Activated CD4-positive, alpha-beta T cell treated with anti-CD3 and anti-CD28 coated beads for 4 hours (primary cell): ENCODE data around the gene CRTAP.
"Not testable (repeated sequence)": the region's sequence is repeated elsewhere in the genome, so short reads cannot be mapped to it uniquely, and the experiment has no call there.

Experiments used
- DNase-seq, 2 donors: peaks; one replicate each; pipeline ENCODE4 v3.0.0-alpha.2; 2020

CRTAP gene

GRCh38 chr3:33181641-33182040 lies 67.8 kb downstream of the CRTAP start:
- not testable (repeated sequence) for DNase-seq

DNA sequence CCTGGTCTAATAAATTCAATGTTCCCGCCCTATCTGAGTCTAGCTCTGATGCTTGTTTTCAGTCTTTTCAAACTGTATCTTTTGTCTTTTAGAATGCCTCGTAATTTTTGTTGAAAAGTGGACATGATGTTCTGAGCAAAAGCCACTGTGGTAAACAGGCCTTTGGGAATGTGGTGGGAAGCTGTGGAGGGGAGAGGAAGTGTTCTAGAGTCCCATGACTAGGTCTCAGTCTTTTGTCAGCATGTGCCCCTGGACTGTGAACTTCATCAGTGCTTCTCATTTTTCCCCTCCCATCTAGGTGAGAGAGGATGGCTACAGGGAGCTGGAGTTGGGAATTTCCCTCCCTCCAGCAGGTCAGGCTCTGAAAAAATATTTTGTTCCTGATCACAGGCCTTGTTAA lies 71.0 kb downstream of the CRTAP start:
- DNase-seq, result no peak

GRCh38 chr3:33186524-33187367 lies 72.9 kb downstream of the CRTAP start:
- DNase-seq, result no peak

- DNase-seq, result no peak
Observed at GRCh38 chr3:33187368-33187634, 73.5 kb downstream of the CRTAP start.

DNA sequence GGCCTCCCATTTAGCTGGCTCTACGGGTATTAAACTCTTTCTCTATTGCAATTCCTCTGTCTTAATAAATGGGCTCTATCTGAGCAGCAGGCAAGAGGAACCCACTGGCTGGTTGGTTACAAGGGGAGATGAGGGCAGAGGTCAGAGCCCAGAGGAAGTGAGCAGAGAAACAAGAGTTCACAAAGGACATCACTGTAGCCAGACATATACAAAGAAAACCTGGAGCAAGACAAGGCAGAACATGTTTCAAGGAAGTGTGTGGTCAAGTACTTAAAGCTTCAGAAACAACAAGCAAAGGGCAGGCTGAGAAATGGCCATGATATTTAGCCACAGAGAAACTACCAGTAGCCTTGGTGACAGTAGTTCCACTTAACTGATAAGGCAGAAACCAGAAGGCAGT lies 80.5 kb downstream of the CRTAP start:
- no peak for DNase-seq

DNA sequence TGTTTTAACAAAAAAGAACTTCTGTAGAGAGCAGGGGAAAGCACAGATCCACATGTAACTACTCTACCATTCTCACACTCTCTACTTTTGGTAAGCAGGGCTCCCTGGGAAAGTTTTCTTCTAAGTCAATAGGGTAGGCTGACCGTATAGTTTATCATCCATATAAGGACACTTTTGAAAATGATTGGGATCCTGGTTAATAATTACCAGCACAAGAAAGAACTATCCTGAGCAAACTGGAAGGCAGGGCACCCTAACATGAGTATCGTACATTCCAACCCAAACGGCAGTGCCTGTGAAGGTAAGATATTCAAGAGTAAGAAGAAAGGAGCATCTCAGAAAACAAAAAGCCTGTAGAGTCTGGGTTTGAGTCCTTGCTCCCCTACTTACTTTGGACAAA lies 82.7 kb downstream of the CRTAP start:
- no peak for DNase-seq
